OCI-LY7 (cell line): ENCODE measurements around the gene UNKL. TPM values are rescaled to one million over a fixed set of nuclear protein-coding genes. Genes with fewer than 3 reads are reported as not detected.

Source experiments
- BruUV-seq: library from RNA; stranded (reverse); fragments of 400-500 nt; replicated peaks from 2 replicates; lab custom pipeline; 2021; lab: Mats Ljungman, UMichigan
- CTCF ChIA-PET: fragments of 300-600 bp; sonication (Branson Sonifier 250); formaldehyde crosslinking; loops from one replicate; lab custom pipeline; 2022; ENCODE audit warnings: antibody characterized with exemption; ENCODE audit not compliant: unreplicated experiment; lab: Charles Lee
- POLR2A ChIA-PET: fragments of 300-600 bp; sonication (Branson Sonifier 250); formaldehyde crosslinking; loops from one replicate; lab custom pipeline; 2022; ENCODE audit warnings: antibody characterized with exemption; lab: Charles Lee
- DNase-seq: peaks from one replicate; pipeline ENCODE4 v3.0.0-alpha.2; 2015; ENCODE audit warnings: low spot score
- H2AFZ ChIP-seq: fragments of 200-600 bp; sonication (generic), shearing (Covaris generic); 2 replicates; pipeline ENCODE4 v1.6.1; 2014; ENCODE audit warnings: mild to moderate bottlenecking, antibody characterized with exemption, low read length, moderate library complexity
- H3K27ac ChIP-seq: fragments of 200-600 bp; sonication (generic); 2 replicates; pipeline ENCODE4 v1.5.1; 2014; ENCODE audit warnings: mixed run types, low read depth, mild to moderate bottlenecking, moderate library complexity, low read length, inconsistent platforms; ENCODE audit not compliant: poor library complexity, severe bottlenecking
- H3K36me3 ChIP-seq: fragments of 200-600 bp; sonication (generic); 2 replicates; pipeline ENCODE4 v1.6.1; 2014; ENCODE audit warnings: mild to moderate bottlenecking, antibody characterized with exemption, low read length, moderate library complexity, mixed read lengths; ENCODE audit not compliant: insufficient read depth
- H3K4me1 ChIP-seq: fragments of 200-600 bp; sonication (generic); 2 replicates; pipeline ENCODE4 v1.5.1; 2014; ENCODE audit warnings: mild to moderate bottlenecking, low read length; ENCODE audit not compliant: insufficient read depth, poor library complexity, severe bottlenecking
- H3K4me2 ChIP-seq: fragments of 200-600 bp; sonication (generic); 2 replicates; pipeline ENCODE4 v1.6.1; 2014; ENCODE audit warnings: mild to moderate bottlenecking, low read length
- H3K4me3 ChIP-seq: fragments of 200-600 bp; sonication (generic); 2 replicates; pipeline ENCODE4 v1.5.1; 2014; ENCODE audit warnings: mild to moderate bottlenecking, low read depth, low read length; ENCODE audit not compliant: poor library complexity, severe bottlenecking
- H3K79me2 ChIP-seq: fragments of 200-600 bp; sonication (generic); 2 replicates; pipeline ENCODE4 v1.6.1; 2016; ENCODE audit warnings: low read depth, mild to moderate bottlenecking, low read length, moderate library complexity, mixed read lengths; ENCODE audit not compliant: insufficient read depth
- H3K9me2 ChIP-seq: fragments of 200-600 bp; sonication (generic); 2 replicates; pipeline ENCODE4 v1.6.1; 2016; ENCODE audit warnings: mild to moderate bottlenecking, low read length, mixed read lengths; ENCODE audit not compliant: insufficient read depth
- H3K9me3 ChIP-seq: fragments of 200-600 bp; sonication (generic); 2 replicates; pipeline ENCODE4 v1.6.1; 2014; ENCODE audit warnings: mild to moderate bottlenecking, mixed run types, low read length, mixed read lengths
- H4K20me1 ChIP-seq: fragments of 200-600 bp; sonication (generic); 2 replicates; pipeline ENCODE4 v1.6.1; 2014; ENCODE audit warnings: mild to moderate bottlenecking, antibody characterized with exemption, low read length, moderate library complexity, mixed read lengths; ENCODE audit not compliant: insufficient read depth
- EZH2phosphoT487 ChIP-seq: fragments of 200-600 bp; sonication (generic); IDR thresholded peaks from 2 replicates; pipeline ENCODE4 v1.6.1; 2018; ENCODE audit warnings: low read depth, borderline replicate concordance, mild to moderate bottlenecking, mixed run types, antibody characterized with exemption, low read length, moderate library complexity, mixed read lengths
- intact Hi-C: fragments of 100-400 bp; cut with micrococcal nuclease; formaldehyde crosslinking; loops from one replicate; pipeline ENCODE4 v1.10.0; 2022; ENCODE audit not compliant: unreplicated experiment
- total RNA-seq, 2 experiments: library from RNA; depleted of rRNA in 1 of 2; stranded (reverse); fragments of >200 nt in 1 of 2; shearing (Covaris generic) in 1 of 2; gene quantifications; 2 replicates each; pipeline ENCODE4 v1.2.3, GENCODE V29; 2014 to 2022
- TF ChIP-seq, protein P1 (sequence below): fragments of 200-600 bp; sonication (generic); conservative IDR thresholded peaks from 2 replicates; pipeline ENCODE4 v1.5.1; 2014; ENCODE audit warnings: mild to moderate bottlenecking, antibody characterized with exemption, low read length, moderate library complexity, mixed read lengths

Gene UNKL
- total RNA-seq, 2 experiments from 2014 or later, result 31.0 to 33.7 TPM

- H3K4me1 ChIP-seq, result peaks cover 14% of the 10 kb centered on the region
- BruUV-seq, result no TSS peak
- CTCF ChIA-PET, result no interaction called here
- H3K79me2 ChIP-seq, result peaks cover 63% of the 10 kb centered on the region
- H3K27ac ChIP-seq, result no peak overlapping the region
- no peak overlapping the region for H3K4me3 ChIP-seq
- intact Hi-C loops, result no loop called here
- H3K36me3 ChIP-seq, result peaks cover 88% of the 10 kb centered on the region
- H4K20me1 ChIP-seq, result peaks cover 26% of the 10 kb centered on the region; the same call in 1 of the 2 replicates
- H3K4me2 ChIP-seq, result no peak overlapping the region
- no peak for DNase-seq
- H3K9me3 ChIP-seq, result no peaks in the 10 kb centered on the region
- no peaks in the 10 kb centered on the region for H3K9me2 ChIP-seq
- POLR2A ChIA-PET, result no interaction called here
- no peak overlapping the region for H2AFZ ChIP-seq
- TF ChIP-seq, protein P1, sequence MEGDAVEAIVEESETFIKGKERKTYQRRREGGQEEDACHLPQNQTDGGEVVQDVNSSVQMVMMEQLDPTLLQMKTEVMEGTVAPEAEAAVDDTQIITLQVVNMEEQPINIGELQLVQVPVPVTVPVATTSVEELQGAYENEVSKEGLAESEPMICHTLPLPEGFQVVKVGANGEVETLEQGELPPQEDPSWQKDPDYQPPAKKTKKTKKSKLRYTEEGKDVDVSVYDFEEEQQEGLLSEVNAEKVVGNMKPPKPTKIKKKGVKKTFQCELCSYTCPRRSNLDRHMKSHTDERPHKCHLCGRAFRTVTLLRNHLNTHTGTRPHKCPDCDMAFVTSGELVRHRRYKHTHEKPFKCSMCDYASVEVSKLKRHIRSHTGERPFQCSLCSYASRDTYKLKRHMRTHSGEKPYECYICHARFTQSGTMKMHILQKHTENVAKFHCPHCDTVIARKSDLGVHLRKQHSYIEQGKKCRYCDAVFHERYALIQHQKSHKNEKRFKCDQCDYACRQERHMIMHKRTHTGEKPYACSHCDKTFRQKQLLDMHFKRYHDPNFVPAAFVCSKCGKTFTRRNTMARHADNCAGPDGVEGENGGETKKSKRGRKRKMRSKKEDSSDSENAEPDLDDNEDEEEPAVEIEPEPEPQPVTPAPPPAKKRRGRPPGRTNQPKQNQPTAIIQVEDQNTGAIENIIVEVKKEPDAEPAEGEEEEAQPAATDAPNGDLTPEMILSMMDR, result no peak
- no peak for TF ChIP-seq EZH2phosphoT487
These were observed 100.7 kb downstream of the UNKL start for GRCh38 chr16:1313721-1314369.

Other genes starting within 250 kb of the UNKL start
- not detected in 2 replicates for gene TPSG1, start 189.4 kb downstream of the UNKL start, total RNA-seq (2014; rRNA removed; shearing (Covaris generic))
- not detected in 2 replicates for gene TPSG1, start 189.4 kb downstream of the UNKL start, total RNA-seq (2022)
- not detected in 2 replicates for gene TPSB2, start 184.5 kb downstream of the UNKL start, total RNA-seq (2014; rRNA removed; shearing (Covaris generic))
- not detected in 2 replicates for gene TPSB2, start 184.5 kb downstream of the UNKL start, total RNA-seq (2022)
- gene TPSAB1, start 174.0 kb downstream of the UNKL start, total RNA-seq (2014; rRNA removed; shearing (Covaris generic)), result not detected in 2 replicates
- gene TPSAB1, start 174.0 kb downstream of the UNKL start, total RNA-seq (2022), result not detected in 2 replicates
- gene TPSD1, start 158.6 kb downstream of the UNKL start, total RNA-seq (2014; rRNA removed; shearing (Covaris generic)), result not detected in 2 replicates
- not detected in 2 replicates for gene TPSD1, start 158.6 kb downstream of the UNKL start, total RNA-seq (2022)
- 122 and 126 TPM in 2 replicates for gene UBE2I, start 105.1 kb downstream of the UNKL start, total RNA-seq (2014; rRNA removed; shearing (Covaris generic))
- gene UBE2I, start 105.1 kb downstream of the UNKL start, total RNA-seq (2022), result 323 and 349 TPM in 2 replicates
- 2.9 and 6.3 TPM in 2 replicates for gene BAIAP3, start 81.1 kb downstream of the UNKL start, total RNA-seq (2014; rRNA removed; shearing (Covaris generic))
- 2.4 and 3.2 TPM in 2 replicates for gene BAIAP3, start 81.1 kb downstream of the UNKL start, total RNA-seq (2022)
- gene TSR3, start 62.8 kb downstream of the UNKL start, total RNA-seq (2014; rRNA removed; shearing (Covaris generic)), result 75.8 and 99.4 TPM in 2 replicates
- gene TSR3, start 62.8 kb downstream of the UNKL start, total RNA-seq (2022), result 43.5 and 47.2 TPM in 2 replicates
- 21.3 and 22.5 TPM in 2 replicates for gene GNPTG, start 62.8 kb downstream of the UNKL start, total RNA-seq (2014; rRNA removed; shearing (Covaris generic))
- 24.1 and 26.6 TPM in 2 replicates for gene GNPTG, start 62.8 kb downstream of the UNKL start, total RNA-seq (2022)
- gene UQCC4, start 6.0 kb upstream of the UNKL start, total RNA-seq (2014; rRNA removed; shearing (Covaris generic)), result 23.2 and 36.4 TPM in 2 replicates
- 16.5 and 17.0 TPM in 2 replicates for gene UQCC4, start 6.0 kb upstream of the UNKL start, total RNA-seq (2022)
- gene PERCC1, start 16.4 kb upstream of the UNKL start, total RNA-seq (2014; rRNA removed; shearing (Covaris generic)), result not detected in 2 replicates
- gene PERCC1, start 16.4 kb upstream of the UNKL start, total RNA-seq (2022), result not detected in 2 replicates
- 0.46 and 0.85 TPM in 2 replicates for gene CCDC154, start 29.9 kb upstream of the UNKL start, total RNA-seq (2014; rRNA removed; shearing (Covaris generic))
- 1.1 and 2.5 TPM in 2 replicates for gene CCDC154, start 29.9 kb upstream of the UNKL start, total RNA-seq (2022)
- 29.6 and 31.1 TPM in 2 replicates for gene CLCN7, start 60.3 kb upstream of the UNKL start, total RNA-seq (2014; rRNA removed; shearing (Covaris generic))
- 60.3 and 62.4 TPM in 2 replicates for gene CLCN7, start 60.3 kb upstream of the UNKL start, total RNA-seq (2022)
- gene PTX4, start 74.2 kb upstream of the UNKL start, total RNA-seq (2014; rRNA removed; shearing (Covaris generic)), result not detected in 2 replicates
- not detected in 2 replicates for gene PTX4, start 74.2 kb upstream of the UNKL start, total RNA-seq (2022)
- gene TELO2, start 78.7 kb upstream of the UNKL start, total RNA-seq (2014; rRNA removed; shearing (Covaris generic)), result 43.5 and 58.2 TPM in 2 replicates
- gene TELO2, start 78.7 kb upstream of the UNKL start, total RNA-seq (2022), result 63.7 and 70.1 TPM in 2 replicates
- not detected in 2 replicates for gene TMEM204, start 119.0 kb upstream of the UNKL start, total RNA-seq (2014; rRNA removed; shearing (Covaris generic))
- not detected in 2 replicates for gene TMEM204, start 119.0 kb upstream of the UNKL start, total RNA-seq (2022)
- 10.2 and 14.3 TPM in 2 replicates for gene IFT140, start 197.4 kb upstream of the UNKL start, total RNA-seq (2014; rRNA removed; shearing (Covaris generic))
- gene IFT140, start 197.4 kb upstream of the UNKL start, total RNA-seq (2022), result 21.2 and 21.9 TPM in 2 replicates
- 9.1 and 10.5 TPM in 2 replicates for gene CRAMP1, start 197.7 kb upstream of the UNKL start, total RNA-seq (2014; rRNA removed; shearing (Covaris generic))
- 33.6 and 33.8 TPM in 2 replicates for gene CRAMP1, start 197.7 kb upstream of the UNKL start, total RNA-seq (2022)